T47D (cell line): ENCODE results near the gene G3BP2.
A peak's percentile ranks its signal among the peaks of the same experiment; 100 is the strongest.

Source experiments
- DNase-seq, 2 experiments: peaks; one replicate each; pipeline versions ENCODE4 v3.0.0 to v3.0.0-alpha.2; 2011 to 2012; ENCODE audit warnings: low read depth in 1 of 2, low spot score in 1 of 2
- JUND ChIP-seq: IDR thresholded peaks from 2 replicates; pipeline ENCODE4 v1.6.1; 2012; ENCODE audit warnings: low read depth
- in situ Hi-C: cut with HindIII; loops from 2 replicates; pipeline ENCODE4 v1.10.0; 2016; ENCODE audit warnings: low sequenced_read_pairs, low pct_unique_long_range_greater_than_20kb

The G3BP2 gene

DNA sequence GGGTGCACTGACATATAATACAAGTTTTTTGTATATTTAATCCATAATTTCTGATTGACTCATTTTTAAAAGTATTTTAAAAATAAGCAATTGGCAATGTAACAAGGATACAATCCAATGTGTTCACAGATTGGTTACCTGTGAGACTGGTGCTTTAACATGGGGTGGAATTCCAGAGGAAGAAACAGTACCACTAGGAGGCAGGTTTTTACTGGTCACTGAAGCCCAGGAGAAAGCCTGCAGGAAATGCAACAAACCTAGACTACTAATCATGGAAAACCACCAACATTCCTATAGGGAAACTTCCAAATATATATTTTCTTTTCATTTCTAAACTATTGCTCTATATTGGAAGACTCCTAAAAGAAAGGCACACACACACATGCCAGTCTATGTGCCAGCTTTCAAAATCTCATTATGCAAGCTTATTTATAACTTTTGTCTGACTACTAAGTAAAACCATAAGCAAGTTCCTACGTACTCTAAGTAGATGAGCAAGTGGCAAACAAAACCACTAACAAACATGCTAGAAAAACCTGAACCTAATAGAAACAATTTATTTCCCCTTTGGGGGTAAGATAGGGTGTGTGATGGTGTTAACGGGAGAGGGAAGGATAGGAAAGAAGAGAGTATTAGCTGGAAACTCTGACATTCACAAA is 19.2 kb downstream of the G3BP2 start:
- in situ Hi-C loops: no loop called here
- peak in 1 of 2 experiments; percentile 48 for DNase-seq
- TF ChIP-seq JUND: no peak

DNA sequence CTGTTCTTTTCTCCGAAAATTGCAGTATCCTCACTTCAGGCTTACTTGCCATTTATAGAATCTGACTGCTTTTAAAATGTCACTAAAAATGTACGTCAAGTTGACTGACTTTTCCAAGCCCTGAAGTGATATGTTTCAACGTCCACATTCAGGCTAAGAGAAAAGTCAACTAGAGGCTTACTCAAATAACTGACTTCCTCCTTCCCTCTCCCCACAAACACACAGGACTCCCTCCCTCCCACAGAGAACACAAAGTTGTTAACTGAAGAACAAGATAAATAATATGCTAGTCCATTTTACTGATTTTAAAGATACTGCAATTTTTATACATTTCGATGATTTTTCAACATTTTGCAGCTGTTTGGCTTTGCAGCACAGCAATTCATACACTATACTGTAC is 29.1 kb downstream of the G3BP2 start:
- TF ChIP-seq JUND: no peak
- in situ Hi-C loops: no loop called here
- DNase-seq: peak in 1 of 2 experiments; percentile 56

DNA sequence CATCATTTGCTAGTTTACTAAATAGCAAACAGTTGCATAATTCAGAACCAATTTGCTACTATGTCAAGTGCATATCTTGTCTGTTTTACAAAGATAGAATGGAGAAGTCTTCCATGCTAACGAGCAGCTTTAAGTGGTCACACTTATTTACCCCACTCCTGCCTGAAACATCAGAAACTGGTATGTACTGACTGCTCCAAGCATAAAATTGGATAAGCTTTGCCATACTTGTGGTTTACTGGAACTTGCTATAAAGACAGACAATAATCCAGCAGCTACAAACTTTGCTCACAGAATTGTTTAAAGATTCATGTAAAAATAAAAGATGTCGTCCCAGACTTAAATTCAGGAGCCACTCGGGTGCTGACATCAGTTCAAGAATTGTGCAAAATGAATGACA is 29.6 kb downstream of the G3BP2 start:
- TF ChIP-seq JUND: no peak
- in situ Hi-C loops: no loop called here
- DNase-seq: no peak

DNA sequence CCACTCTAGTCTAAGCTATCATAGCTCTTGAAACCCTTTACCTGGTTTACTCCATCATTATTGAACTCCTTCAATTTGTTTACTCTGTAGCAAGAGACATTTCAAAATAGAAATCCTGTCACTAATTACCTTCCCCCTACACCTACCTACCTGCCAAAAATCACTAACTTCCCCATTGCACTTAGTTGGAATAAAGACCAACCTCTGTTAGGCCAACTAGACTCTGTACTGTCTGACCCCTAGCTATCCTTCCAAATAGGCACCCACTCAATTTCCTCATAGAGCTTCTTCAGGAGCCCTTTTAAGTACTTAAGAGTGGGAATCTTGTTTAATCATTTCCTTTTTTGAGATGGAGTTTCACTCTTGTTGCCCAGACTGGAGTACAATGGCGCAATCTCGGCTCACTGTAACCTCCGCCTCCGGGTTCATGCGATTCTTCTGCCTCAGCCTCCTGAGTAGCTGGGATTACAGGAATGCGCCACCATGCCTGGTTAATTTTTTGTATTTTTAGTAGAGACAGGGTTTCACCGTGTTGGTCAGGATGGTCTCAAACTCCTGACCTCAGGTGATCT is 34.0 kb downstream of the G3BP2 start:
- in situ Hi-C loops: no loop called here
- no peak for DNase-seq
- no peak for TF ChIP-seq JUND

DNA sequence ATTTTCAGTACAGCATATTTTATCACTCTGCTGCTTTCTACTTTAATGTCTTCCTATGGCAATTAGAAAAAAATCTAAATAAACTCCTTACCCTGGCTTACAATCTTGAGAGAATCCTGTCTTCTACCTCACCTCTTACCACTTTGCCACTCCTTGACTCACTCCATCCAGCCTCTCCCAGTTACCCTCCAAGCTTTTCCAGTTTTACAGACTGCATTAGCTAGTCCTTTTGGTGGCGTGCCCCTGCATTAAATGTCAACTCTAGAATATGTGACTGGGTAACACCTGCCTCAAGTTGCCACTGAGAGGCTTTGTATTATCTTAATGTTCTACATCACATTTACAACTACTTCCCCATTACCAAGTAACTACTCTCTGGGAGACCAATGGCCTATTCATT is 35.4 kb downstream of the G3BP2 start:
- no peak for TF ChIP-seq JUND
- in situ Hi-C loops: no loop called here
- no peak for DNase-seq

DNA sequence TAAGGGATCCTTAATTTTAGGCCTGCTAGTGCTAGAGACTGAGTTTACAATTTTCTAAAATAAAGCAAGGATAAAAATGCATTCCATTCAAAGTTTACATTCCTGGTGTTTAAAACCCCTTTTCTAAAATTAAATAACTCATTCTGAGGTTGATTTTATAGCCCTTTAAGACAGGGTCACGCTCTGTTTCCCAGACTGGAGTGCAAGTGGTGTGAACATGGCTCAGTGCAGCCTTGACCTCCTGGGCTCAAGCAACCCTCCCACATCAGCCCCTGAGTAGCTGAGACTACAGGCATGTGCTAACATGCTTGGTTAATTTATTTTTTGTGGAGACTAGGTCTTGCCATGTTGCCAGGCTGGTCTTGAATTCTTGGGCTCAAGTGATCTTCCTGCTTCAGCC is 36.0 kb downstream of the G3BP2 start:
- in situ Hi-C loops: no loop called here
- TF ChIP-seq JUND: no peak
- DNase-seq: no peak

DNA sequence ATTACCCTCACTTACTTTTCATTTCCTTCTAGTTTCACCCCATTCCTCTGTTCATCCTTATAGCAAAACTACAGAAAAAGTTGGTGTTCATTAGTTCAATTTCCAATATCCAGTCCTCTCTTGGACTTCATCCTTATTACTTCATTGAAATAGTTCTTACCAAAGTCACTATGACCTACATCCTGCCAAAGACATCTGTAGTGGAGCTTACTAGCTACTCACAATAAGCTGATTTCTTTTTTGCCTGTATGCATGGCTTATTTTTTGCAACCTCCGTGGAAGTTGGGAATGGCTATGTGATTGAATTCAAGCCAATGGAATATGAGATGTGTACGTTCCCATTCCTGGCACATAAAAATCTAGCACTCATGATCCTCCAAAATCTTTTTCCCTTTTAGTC is 38.3 kb downstream of the G3BP2 start:
- no peak for DNase-seq
- no peak for TF ChIP-seq JUND
- in situ Hi-C loops: no loop called here

DNA sequence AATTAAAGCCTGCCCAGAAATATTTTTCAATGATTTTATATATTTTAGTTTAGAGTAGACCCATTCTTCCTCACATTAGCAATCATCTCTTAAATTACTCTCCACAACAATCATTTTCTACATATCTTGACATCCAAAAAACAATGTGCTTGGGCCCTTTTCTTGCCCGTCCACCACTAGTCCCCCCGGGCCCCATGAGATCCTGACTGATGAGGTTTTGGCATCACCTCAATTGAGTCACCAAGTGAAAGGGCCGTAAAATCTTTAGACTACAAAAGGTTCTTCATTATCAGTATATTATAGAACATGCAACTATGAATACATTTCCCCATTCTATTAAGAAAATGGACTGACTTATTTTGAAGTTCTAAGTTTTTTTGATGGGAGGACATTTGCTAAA is 38.9 kb downstream of the G3BP2 start:
- DNase-seq: no peak
- in situ Hi-C loops: no loop called here
- TF ChIP-seq JUND: no peak

DNA sequence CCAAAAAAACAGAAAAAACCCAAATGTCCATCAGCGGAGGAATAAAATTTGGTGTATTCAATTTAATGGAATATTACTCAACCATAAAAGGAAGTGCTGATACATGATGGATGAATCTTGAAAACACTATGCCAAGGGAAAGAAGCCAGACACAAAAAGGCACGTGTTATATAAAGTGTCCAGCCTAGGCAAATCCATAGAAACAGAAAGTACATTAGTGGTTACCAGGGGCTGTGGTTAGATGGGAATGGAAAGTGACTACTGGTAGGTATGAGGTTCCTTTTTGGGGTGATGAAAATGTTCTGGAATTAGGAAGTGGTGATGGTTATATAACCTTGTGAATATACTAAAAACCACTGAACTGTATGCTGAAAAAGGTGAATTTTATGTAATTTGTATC is 39.4 kb downstream of the G3BP2 start:
- in situ Hi-C loops: no loop called here
- DNase-seq: no peak
- no peak for TF ChIP-seq JUND

DNA sequence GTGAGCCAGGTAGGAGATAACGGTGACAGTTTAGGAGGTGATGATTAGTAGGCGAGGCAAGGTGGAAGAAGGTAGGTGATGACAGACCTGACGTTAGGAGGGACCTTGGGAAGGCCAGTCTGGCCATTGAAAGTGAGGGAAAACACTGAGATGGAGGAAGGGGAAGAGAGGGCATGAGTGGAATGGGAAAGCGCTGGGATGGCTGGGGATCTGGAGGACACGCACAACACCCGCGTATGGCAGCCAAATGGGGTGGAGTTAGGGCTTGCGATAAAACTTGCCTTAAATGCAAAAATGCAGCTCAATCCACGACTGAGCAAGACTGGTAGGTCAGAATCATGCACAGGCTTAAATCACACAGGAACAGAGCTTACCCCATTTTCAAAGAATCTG is 42.3 kb downstream of the G3BP2 start:
- no peak for DNase-seq
- TF ChIP-seq JUND: no peak
- in situ Hi-C loops: no loop called here

DNA sequence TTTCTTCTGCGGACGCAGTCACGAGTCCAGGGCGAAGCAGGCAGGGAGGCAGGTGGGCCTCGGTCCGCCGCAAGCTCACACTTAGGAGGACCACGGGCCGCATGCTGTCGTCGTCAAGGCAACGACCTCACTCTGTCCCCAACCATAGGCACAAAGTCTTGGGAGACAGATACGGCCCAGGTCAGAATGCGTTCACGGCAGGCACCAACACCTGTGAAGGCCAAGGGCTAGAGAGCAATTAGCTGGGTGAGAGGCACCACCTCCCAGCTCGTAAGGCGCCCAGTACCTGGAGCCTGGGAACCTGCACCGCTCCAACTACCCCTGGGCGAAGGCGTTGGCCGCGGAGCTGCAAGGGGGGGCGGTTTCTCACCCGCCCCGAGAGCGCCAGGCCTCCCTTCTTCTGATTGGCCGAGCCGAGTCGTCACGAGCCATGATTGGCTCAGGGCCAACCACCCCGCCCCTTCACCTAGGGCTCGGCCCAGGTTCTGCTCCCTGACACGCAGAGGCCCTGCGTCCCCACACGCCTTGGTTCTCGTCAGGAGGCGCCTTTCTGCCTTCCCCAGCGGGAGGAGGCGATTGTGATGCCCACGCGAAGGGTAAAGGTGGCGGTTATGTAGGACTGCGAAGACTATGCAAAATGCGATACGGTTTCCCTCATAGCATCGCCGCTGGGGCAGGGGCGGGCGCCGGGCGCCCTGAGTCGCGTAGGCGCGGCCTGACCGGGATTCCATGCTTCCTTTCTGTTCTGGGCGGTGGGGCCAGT is 42.9 kb downstream of the G3BP2 start, which contains the start of gene CDKL2:
TSS of gene CDKL2 (minus strand) at position 355 of the 763 bp plus-strand sequence. CDS start 4,540 bp downstream, outside the sequence.
- in situ Hi-C loops: no loop called here
- no peak for TF ChIP-seq JUND
- no peak for DNase-seq

DNA sequence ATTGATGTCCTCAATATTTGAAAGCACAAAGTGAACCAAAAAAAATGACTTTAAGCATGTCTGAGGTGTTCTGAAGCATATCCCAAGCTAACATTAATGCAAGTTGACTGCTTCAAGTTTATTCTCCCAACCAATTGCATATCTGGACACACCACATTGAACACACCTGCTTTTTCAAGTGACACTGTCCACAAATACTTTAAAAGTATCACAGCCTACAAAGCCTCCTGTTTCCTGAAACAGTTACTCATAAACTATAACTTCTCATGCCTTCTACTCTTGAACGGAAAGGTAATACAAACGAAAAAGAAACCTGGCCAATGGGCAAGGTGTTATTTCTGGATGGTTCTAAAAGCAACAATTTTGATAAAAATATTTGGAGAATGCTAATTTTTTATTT is 44.0 kb downstream of the G3BP2 start:
- DNase-seq: no peak
- TF ChIP-seq JUND: no peak
- in situ Hi-C loops: no loop called here

DNA sequence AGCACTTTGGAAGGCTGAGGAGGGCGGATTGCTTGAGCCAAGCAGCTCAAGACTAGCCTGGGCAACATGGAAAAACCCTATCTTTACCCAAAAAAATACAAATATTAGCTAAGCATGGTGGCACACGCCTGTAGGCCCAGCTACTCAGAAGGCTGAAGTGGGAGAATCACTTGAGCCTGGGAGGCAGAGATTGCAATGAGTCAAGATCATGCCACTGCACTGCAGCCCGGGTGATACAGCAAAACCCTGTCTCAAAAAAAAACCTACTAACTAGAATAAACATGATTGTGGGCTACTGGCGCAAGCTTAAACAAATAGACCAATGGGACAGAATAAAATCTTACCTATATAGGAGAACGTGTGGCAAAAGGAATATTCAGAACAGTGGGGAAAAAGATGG is 50.2 kb downstream of the G3BP2 start:
- in situ Hi-C loops: no loop called here
- no peak for TF ChIP-seq JUND
- no peak for DNase-seq
